ENCODE measurements around the gene MICOS13.

The MICOS13 gene

GRCh38 chr19:5642204-5642603, 38.1 kb downstream of the MICOS13 start:
- Histone ChIP-seq H3K9ac (ENCODE audit: low read length in 2 of 2) (no peak overlapping the region), H3K36me3 (ENCODE audit: control insufficient read depth in 2 of 2, insufficient read depth in 2 of 2, low read length in 2 of 2) (peaks cover 26 to 40% of the 10 kb centered on the region in 2 donors), H3K27me3 (ENCODE audit: control insufficient read depth in 1 of 2, insufficient read depth in 2 of 2, low read length in 2 of 2) (no peaks in the 10 kb centered on the region), H3K27ac (ENCODE audit: low read length) (no peak overlapping the region), H3K9me3 (ENCODE audit: control insufficient read depth in 2 of 2, low read length in 2 of 2) (no peaks in the 10 kb centered on the region), H3K4me1 (ENCODE audit: control insufficient read depth, insufficient read depth, low read length) (peaks cover 4% of the 10 kb centered on the region), H3K4me3 (ENCODE audit: low read length in 2 of 2) (no peak overlapping the region)

DNA sequence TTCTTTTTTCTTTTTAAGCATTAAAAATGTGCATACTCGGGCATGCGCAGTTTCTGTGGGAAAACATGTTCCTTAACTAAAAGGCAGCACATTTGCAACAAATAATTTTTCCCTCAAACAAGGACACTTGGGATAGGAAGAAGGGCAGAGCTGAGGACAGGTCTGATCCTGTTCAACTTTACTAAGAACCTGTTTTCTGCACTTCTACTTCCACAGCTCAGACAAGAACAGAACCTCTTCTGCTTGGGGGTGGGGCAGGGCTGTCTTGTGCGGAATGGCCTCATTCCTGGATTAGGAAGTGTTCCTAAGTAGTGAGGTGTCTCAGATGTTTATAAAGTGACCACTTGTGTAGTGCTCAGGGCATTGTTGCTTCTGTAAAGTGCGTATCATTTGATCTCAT, 39.1 kb downstream of the MICOS13 start:
- no peak overlapping the region for H3K4me3 ChIP-seq (ENCODE audit: low read length in 2 of 2)
- peaks cover 16 to 30% of the 10 kb centered on the region in 2 donors for H3K36me3 ChIP-seq (ENCODE audit: control insufficient read depth in 2 of 2, insufficient read depth in 2 of 2, low read length in 2 of 2)
- H3K9me3 ChIP-seq (ENCODE audit: control insufficient read depth in 2 of 2, low read length in 2 of 2), result no peaks in the 10 kb centered on the region
- H3K9ac ChIP-seq (ENCODE audit: low read length in 2 of 2), result no peak overlapping the region
- no peak overlapping the region for H3K27ac ChIP-seq (ENCODE audit: low read length)
- H3K27me3 ChIP-seq (ENCODE audit: control insufficient read depth in 1 of 2, insufficient read depth in 2 of 2, low read length in 2 of 2), result no peaks in the 10 kb centered on the region
- peaks cover 4% of the 10 kb centered on the region for H3K4me1 ChIP-seq (ENCODE audit: control insufficient read depth, insufficient read depth, low read length)

- peaks cover 9% of the 10 kb centered on the region for H3K4me1 ChIP-seq (ENCODE audit: control insufficient read depth, insufficient read depth, low read length)
- peaks cover 9 to 15% of the 10 kb centered on the region in 2 donors for H3K36me3 ChIP-seq (ENCODE audit: control insufficient read depth in 2 of 2, insufficient read depth in 2 of 2, low read length in 2 of 2)
- H3K27ac ChIP-seq (ENCODE audit: low read length), result no peak overlapping the region
These were observed 42.3 kb downstream of the MICOS13 start for GRCh38 chr19:5637971-5638370.

GRCh38 chr19:5635427-5635826, 44.9 kb downstream of the MICOS13 start:
- Histone ChIP-seq H3K9me3 (ENCODE audit: control insufficient read depth in 2 of 2, low read length in 2 of 2) (no peaks in the 10 kb centered on the region), H3K27me3 (ENCODE audit: control insufficient read depth in 1 of 2, insufficient read depth in 2 of 2, low read length in 2 of 2) (no peaks in the 10 kb centered on the region), H3K4me3 (ENCODE audit: low read length in 2 of 2) (no peak overlapping the region), H3K9ac (ENCODE audit: low read length in 2 of 2) (no peak overlapping the region), H3K4me1 (ENCODE audit: control insufficient read depth, insufficient read depth, low read length) (peaks cover 14% of the 10 kb centered on the region), H3K27ac (ENCODE audit: low read length) (no peak overlapping the region), H3K36me3 (ENCODE audit: control insufficient read depth in 2 of 2, insufficient read depth in 2 of 2, low read length in 2 of 2) (peaks cover 0 to 4% of the 10 kb centered on the region in 2 donors)

More at GRCh38 chr19:5637971-5638370, 42.3 kb downstream of the MICOS13 start:
- no peaks in the 10 kb centered on the region for H3K27me3 ChIP-seq (ENCODE audit: control insufficient read depth in 1 of 2, insufficient read depth in 2 of 2, low read length in 2 of 2)
- no peak overlapping the region for H3K4me3 ChIP-seq (ENCODE audit: low read length in 2 of 2)
- no peaks in the 10 kb centered on the region for H3K9me3 ChIP-seq (ENCODE audit: control insufficient read depth in 2 of 2, low read length in 2 of 2)
- H3K9ac ChIP-seq (ENCODE audit: low read length in 2 of 2), result no peak overlapping the region

DNA sequence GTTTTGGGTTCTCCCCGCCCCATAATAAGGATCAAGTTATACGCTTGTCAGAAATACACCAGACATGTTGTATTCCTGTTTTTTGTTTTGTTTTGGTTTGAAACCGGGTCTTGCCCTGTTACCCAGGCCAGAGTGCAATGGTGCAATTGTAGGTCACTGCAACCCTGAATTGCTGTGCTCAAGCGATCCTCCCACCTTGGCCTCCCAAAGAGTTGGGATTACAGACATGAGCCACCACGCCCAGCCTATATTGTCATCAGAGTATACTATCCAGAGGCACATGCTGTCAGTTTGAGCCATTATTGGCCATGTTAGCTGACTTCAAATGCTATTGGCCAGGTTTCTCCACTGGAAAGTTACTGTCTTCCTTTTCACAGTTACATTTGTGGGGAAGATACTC, 47.7 kb downstream of the MICOS13 start:
- Histone ChIP-seq H3K9ac (ENCODE audit: low read length in 2 of 2) (no peak overlapping the region), H3K9me3 (ENCODE audit: control insufficient read depth in 2 of 2, low read length in 2 of 2) (no peaks in the 10 kb centered on the region), H3K36me3 (ENCODE audit: control insufficient read depth in 2 of 2, insufficient read depth in 2 of 2, low read length in 2 of 2) (peaks cover 10 to 13% of the 10 kb centered on the region in 2 donors), H3K4me3 (ENCODE audit: low read length in 2 of 2) (no peak overlapping the region), H3K4me1 (ENCODE audit: control insufficient read depth, insufficient read depth, low read length) (peaks cover 20% of the 10 kb centered on the region), H3K27ac (ENCODE audit: low read length) (no peak overlapping the region), H3K27me3 (ENCODE audit: control insufficient read depth in 1 of 2, insufficient read depth in 2 of 2, low read length in 2 of 2) (no peaks in the 10 kb centered on the region)

GRCh38 chr19:5632241-5632612, 48.1 kb downstream of the MICOS13 start:
- peaks cover 14 to 16% of the 10 kb centered on the region in 2 donors for H3K36me3 ChIP-seq (ENCODE audit: control insufficient read depth in 2 of 2, insufficient read depth in 2 of 2, low read length in 2 of 2)
- H3K4me1 ChIP-seq (ENCODE audit: control insufficient read depth, insufficient read depth, low read length), result peaks cover 22% of the 10 kb centered on the region
- H3K27ac ChIP-seq (ENCODE audit: low read length), result no peak overlapping the region
- H3K9me3 ChIP-seq (ENCODE audit: control insufficient read depth in 2 of 2, low read length in 2 of 2), result no peaks in the 10 kb centered on the region
- H3K9ac ChIP-seq (ENCODE audit: low read length in 2 of 2), result no peak overlapping the region
- no peaks in the 10 kb centered on the region for H3K27me3 ChIP-seq (ENCODE audit: control insufficient read depth in 1 of 2, insufficient read depth in 2 of 2, low read length in 2 of 2)
- H3K4me3 ChIP-seq (ENCODE audit: low read length in 2 of 2), result no peak overlapping the region

DNA sequence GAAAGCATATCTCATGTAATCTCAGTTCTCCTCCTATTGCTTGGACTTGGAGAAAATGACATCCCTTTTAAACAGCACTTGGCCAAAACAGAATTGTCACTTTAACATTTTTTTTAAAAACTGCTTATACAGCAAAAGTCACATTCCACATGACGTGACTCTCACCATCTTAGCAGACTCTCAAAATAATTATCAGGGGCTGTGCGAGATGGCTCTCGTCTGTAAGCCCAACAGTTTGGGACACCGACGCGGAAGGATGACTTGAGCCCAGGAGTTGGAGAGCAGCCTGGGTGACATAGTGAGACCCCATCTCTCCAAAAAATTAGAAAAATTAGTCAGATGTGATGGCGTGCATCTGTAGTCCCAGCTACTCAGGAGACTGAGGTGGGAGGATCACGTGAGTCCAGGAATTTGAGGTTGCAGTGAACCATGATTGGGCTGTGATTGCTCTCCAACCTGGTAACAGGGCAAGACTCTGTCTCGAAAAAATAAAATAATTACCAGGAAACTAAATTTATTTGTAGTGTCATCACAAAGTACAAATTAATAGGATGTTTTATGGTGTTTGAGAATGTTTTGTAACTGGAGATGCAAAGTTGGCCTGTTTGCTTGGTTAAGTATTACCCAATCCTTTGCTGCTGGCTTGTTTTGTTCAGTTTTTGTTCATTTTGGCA, 48.6 kb downstream of the MICOS13 start:
- Histone ChIP-seq H3K9me3 (ENCODE audit: control insufficient read depth in 2 of 2, low read length in 2 of 2) (no peaks in the 10 kb centered on the region), H3K36me3 (ENCODE audit: control insufficient read depth in 2 of 2, insufficient read depth in 2 of 2, low read length in 2 of 2) (peaks cover 18 to 20% of the 10 kb centered on the region in 2 donors), H3K27ac (ENCODE audit: low read length) (no peak overlapping the region), H3K9ac (ENCODE audit: low read length in 2 of 2) (no peak overlapping the region), H3K4me3 (ENCODE audit: low read length in 2 of 2) (no peak overlapping the region), H3K27me3 (ENCODE audit: control insufficient read depth in 1 of 2, insufficient read depth in 2 of 2, low read length in 2 of 2) (no peaks in the 10 kb centered on the region), H3K4me1 (ENCODE audit: control insufficient read depth, insufficient read depth, low read length) (peaks cover 27% of the 10 kb centered on the region)

GRCh38 chr19:5628919-5629481, 51.3 kb downstream of the MICOS13 start:
- H3K36me3 ChIP-seq (ENCODE audit: control insufficient read depth in 2 of 2, insufficient read depth in 2 of 2, low read length in 2 of 2), result peaks cover 24 to 28% of the 10 kb centered on the region in 2 donors
- no peaks in the 10 kb centered on the region for H3K9me3 ChIP-seq (ENCODE audit: control insufficient read depth in 2 of 2, low read length in 2 of 2)
- H3K4me1 ChIP-seq (ENCODE audit: control insufficient read depth, insufficient read depth, low read length), result peaks cover 48% of the 10 kb centered on the region
- no peak overlapping the region for H3K4me3 ChIP-seq (ENCODE audit: low read length in 2 of 2)
- no peak overlapping the region for H3K9ac ChIP-seq (ENCODE audit: low read length in 2 of 2)
- no peaks in the 10 kb centered on the region for H3K27me3 ChIP-seq (ENCODE audit: control insufficient read depth in 1 of 2, insufficient read depth in 2 of 2, low read length in 2 of 2)
- H3K27ac ChIP-seq (ENCODE audit: low read length), result no peak overlapping the region

DNA sequence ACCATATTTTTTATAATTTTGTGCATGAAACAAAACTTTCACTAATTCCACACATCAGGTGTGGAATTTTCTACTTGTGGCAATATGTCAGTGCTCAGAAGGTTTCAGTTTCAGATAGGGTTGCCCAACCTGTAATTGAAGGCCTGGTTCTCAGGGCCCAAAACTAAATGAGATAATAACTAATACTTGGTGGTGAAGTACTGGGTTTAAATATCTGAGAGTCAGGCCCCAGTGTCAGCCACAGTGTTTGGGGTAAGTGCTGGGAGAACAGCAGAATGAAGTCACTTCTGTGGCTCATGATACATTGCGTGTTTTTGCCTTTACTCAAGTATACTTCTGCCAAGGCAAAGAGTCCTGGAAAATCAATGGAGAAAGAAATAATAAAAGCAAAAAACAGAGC, 51.9 kb downstream of the MICOS13 start:
- Histone ChIP-seq H3K27me3 (ENCODE audit: control insufficient read depth in 1 of 2, insufficient read depth in 2 of 2, low read length in 2 of 2) (no peaks in the 10 kb centered on the region), H3K27ac (ENCODE audit: low read length) (no peak overlapping the region), H3K4me3 (ENCODE audit: low read length in 2 of 2) (no peak overlapping the region), H3K9ac (ENCODE audit: low read length in 2 of 2) (no peak overlapping the region), H3K9me3 (ENCODE audit: control insufficient read depth in 2 of 2, low read length in 2 of 2) (no peaks in the 10 kb centered on the region), H3K4me1 (ENCODE audit: control insufficient read depth, insufficient read depth, low read length) (peaks cover 52% of the 10 kb centered on the region), H3K36me3 (ENCODE audit: control insufficient read depth in 2 of 2, insufficient read depth in 2 of 2, low read length in 2 of 2) (peaks cover 24 to 28% of the 10 kb centered on the region in 2 donors)
